ENCODE results near the gene SOCS1.

GRCh38 chr16:11299865-11300559, 44.0 kb upstream of the SOCS1 start:
- TF ChIP-seq CTCF (IDR thresholded peaks at IDR 0.05): no peak
- no peak for TF ChIP-seq POLR2A (IDR thresholded peaks at IDR 0.05)
